GM12875 (cell line): ENCODE measurements around the gene DGCR2.
A peak's percentile ranks its signal among the peaks of the same experiment; 100 is the strongest.

ENCODE experiments used
- H3K4me3 ChIP-seq: one replicate; pipeline ENCODE4 v1.5.1; 2011; ENCODE audit warnings: low read depth, low read length, control low read depth
- CTCF ChIP-seq: IDR thresholded peaks from 2 replicates; pipeline ENCODE4 v1.5.1; 2011; ENCODE audit warnings: low read depth, mild to moderate bottlenecking, control low read depth, inconsistent platforms, low read length, moderate library complexity, borderline replicate concordance; ENCODE audit not compliant: insufficient read depth

Gene DGCR2

GRCh38 chr22:19120829-19121630 lies 1.2 kb downstream of the DGCR2 start:
- peak overlapping the region; percentile 91 for H3K4me3 ChIP-seq
- TF ChIP-seq CTCF: no peak

GRCh38 chr22:19119949-19120348 lies 2.3 kb downstream of the DGCR2 start:
- H3K4me3 ChIP-seq: no peak overlapping the region
- TF ChIP-seq CTCF: no peak

GRCh38 chr22:19118329-19118880 lies 3.8 kb downstream of the DGCR2 start:
- no peak overlapping the region for H3K4me3 ChIP-seq
- TF ChIP-seq CTCF: no peak

DNA sequence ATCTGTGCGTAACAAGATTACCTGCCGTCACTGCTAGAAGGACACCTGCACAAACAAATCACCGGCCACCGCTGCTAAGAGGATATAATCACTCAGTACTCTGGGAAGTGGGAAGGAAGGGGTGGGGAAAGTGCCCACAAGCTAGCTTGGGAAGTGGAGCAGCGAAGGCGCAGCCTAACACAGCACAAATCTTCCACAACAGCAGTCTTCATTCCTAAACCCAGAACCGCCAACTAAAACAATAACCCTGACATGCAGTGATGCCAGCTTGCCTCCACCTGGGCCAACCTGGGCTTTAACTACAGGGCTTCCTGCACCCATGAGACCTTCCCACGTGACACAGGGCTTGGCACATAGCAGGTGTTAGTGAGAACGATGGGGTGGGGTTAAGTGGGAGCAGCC lies 5.1 kb downstream of the DGCR2 start:
- no peak for TF ChIP-seq CTCF
- H3K4me3 ChIP-seq: no peak overlapping the region

- TF ChIP-seq CTCF: peak; percentile 33; the same call in 1 of the 2 replicates
- no peak overlapping the region for H3K4me3 ChIP-seq
These were observed 6.6 kb downstream of the DGCR2 start for GRCh38 chr22:19115628-19116027.

DNA sequence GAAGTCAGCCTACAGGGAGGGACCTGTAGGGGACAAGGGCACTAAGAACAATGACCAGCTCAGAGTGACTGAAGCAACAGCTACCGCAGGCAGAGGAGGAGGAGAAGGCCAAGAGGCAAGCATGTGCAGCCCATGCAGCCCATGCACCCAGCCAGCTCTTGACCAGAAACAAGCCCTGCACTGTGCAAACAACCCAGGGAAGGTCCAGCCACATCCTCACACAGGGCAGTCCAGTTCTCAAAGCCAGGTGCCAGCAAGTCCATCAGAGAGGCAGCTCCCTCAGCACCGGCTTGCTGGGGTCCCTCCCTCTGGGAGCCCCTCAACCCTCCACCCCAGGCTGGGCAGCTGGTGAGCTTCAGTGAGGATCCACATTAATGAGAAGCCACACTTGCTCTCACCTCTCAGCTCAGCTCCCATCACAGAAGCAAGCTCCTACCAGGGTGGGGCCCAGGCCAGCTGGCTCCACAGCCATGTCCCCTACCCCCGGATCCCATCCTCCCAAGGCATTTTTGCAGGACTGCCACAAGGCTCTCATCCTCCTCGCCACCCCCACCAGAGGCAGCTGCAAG lies 7.1 kb downstream of the DGCR2 start:
- TF ChIP-seq CTCF: no peak
- no peak overlapping the region for H3K4me3 ChIP-seq

DNA sequence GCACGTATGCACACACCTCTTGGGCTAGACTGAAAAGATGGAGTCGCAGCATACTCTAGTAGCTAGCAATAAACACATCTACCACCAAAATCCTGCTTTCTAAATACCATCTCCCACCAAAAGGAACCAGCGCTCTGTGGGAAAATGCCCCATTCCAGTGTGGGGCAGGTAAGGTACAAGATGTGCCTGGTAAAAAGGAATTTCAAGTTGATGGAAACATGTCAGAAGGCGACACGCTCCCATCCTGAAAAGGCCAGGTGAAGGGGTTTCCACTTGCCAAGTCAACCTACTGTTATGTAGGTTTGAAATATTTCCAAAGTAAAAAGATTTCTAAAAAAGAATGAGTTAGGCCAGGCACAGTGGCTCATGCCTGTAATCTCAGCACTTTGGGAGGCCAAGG lies 8.8 kb downstream of the DGCR2 start:
- H3K4me3 ChIP-seq: no peak overlapping the region
- no peak for TF ChIP-seq CTCF
